NOMO-1 treated with DMSO at 0.1 percent for 48 hours (cell line): ENCODE results near the gene DSG3.

Experiments
- DNase-seq: peaks from one replicate; lab custom pipeline; 2025; ENCODE audit not compliant: unreplicated experiment; lab: John Stamatoyannopoulos, UW

The DSG3 gene

DNA sequence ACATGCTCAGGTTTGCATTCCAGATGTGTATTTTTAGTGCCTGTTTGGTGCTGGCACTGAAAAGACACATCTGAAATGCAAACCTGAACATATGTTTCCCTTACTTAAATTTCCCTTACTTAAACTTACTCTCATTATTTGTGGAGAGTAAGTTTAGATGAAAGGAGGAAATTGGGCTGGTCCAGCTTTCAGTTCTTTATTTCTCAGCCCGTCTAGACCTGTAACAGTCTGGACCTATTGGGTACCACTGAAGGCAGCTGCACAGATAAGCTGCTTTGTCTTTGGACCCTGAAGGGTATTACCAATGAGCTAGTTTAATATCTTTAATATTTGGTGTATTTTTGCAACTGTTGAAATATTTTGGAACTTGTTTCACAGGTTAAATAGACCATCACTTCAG lies 17.0 kb upstream of the DSG3 start:
- DNase-seq: no peak

DNA sequence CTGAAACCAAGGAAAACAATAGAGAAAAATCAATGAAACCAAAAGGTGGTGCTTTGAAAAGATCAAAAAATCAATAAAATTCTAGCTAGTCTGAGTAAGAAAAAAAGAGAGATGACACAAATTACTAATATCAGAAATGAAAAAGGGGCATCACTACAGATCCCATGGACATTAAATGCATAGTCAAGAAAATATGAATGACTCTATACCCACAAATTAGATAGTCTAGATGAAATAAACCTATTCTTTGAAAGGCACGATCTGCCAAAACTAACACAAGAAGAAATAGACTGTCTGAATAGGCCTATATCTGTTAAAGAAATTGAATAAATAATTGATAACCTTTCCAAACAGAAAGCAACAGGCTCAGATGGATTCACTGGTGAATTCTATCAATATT lies 15.2 kb upstream of the DSG3 start:
- no peak for DNase-seq

DNA sequence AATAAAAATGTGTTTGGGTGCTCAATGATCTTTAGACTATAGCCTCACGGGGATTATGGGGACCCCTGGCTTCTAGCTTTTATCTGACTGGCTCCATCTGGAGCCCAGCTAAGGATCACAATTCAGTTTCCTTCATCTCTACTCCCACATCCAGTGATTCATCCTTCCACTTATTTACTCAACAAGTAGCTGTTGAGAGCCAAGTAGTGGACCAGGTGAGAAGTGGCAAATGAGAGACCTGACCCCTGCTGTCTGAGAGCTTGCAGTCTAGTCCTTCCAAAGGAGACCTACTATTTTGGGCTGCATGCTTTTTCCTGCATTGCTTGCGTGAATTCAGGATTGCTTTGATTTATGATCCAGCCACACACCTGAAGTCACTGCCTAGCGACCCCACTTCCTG lies 10.7 kb upstream of the DSG3 start:
- no peak for DNase-seq

DNA sequence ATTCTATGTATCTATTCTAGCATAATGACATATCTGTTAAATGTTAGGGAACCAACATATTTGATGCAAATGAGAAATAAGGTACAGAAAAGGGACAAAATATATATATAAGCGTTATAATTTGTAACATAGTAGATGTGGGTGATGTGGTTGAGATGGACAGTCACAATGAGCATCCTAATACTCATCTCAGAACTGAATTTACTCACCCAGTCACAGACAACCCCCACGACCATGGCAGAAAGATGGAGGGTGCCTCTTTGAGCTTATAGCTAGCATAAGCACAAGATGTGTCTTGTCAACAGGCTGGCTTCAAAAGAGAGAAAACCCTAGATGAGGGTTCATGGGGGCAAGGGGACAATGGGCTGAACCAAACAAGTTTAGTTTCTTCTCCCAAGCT lies 9.1 kb upstream of the DSG3 start:
- DNase-seq: no peak

DNA sequence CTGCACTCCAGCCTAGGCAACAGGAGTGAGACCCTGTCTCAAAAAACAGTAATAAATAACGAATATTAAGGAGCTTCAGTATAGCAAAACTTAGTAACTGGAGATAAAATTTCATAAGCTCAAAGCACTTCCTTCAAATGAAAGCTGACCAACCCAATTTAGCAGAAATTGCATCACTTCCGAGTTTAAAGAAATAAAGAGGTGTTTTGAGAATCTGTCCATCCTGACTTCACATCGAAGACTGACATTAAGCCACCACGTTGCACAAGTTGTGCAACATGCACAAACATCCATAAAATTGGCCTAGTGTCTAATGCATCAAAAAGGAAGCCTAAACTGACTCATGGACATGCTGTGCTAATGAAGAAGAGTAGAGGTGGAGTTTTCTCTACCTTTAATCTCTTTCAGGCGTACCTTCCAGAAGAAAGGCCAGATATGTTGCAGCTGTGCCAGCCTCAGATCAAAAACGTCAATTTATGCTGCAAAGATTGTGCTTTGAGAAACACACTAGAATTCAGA lies 7.7 kb upstream of the DSG3 start:
- peak; percentile 71 for DNase-seq

DNA sequence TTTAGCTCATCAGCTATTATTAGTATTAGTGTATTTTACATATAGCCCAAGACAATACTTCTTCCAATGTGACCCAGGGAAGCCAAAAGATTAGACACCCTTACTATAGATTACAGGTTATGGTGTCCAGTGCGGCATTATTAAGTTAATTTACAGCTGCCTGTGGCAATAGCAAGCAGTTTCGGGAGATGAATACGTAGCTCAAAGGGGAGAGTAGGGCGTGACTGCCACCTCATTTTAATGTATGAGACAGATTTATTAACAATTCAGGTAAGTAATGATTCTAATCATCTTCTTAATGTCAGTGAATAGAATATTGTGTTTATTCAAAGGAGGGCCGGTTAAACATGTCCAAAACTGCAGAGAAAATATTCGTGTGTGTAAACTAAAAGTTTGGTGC lies 6.8 kb upstream of the DSG3 start:
- DNase-seq: no peak

DNA sequence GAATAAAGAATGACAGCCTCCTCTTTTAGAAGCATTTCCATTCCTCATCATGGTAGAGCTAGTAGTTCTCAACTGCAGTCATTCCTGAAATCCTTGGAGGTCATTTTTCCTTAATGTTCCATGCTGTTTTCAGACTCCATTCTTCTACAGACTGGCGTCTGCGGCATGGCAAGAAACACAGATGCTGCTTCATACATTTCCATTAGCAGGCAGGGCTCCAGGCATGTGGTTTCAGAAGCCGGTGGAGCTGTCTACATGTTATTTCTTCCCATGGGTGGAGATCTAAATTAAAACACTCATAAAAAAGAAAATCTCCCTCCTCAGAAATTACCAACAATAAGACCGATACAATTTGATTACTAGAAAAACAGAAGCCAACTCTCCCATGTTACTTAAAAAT lies 6.0 kb upstream of the DSG3 start:
- DNase-seq: no peak

DNA sequence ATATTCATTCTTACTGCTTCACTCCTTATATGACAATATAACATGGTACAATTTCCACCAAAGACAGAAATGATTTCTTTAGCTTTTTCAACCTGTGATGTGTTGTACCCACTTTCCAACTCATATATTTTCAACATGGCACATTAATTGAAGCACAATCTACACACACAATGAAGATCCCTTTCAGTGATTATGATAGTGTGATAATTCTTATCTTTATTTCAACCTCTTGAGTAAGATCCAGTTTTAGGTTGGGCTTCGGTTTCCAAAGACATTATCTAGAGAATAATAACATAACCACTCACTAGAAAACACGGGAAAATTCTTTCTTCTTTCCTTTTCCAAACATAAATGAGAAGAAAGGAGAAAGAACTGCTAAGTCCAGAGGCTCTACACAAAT lies 3.4 kb upstream of the DSG3 start:
- no peak for DNase-seq

DNA sequence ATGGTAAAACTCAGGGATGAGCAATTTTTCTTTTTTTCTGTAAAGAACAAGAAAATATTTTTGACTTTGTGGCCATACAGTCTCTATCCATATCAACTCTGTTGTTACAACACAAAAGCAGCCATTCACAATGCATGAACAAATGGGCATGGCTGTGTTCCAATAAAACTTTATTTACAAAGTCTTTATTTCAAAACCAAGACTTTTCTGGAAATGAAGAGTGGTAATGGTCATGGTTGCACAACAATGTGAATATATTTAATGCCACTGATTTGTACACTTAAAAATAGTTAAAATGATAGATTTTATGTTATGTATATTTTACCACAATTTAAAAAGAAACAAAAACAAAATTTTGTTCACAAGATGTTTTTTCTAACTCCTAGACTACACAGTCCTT lies 1.6 kb upstream of the DSG3 start:
- DNase-seq: no peak

DNA sequence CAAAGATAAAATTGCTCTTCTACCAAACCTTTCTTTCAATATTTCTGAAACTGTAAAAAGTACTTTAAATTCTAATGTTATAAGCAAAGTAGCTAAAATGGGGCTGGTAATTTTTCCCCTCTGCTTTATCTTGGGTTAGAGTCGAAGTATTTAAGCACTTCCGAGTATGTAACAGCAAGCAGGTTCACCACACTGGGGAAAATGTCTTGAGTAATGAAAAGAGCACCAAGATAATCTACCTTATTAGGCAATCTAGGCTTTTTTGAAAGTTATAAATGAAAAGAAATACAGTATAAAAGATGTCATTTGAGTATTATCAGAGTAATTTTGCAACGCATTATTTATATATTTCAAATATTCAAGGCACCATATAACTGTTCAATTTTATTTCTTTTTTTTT lies 687 bp upstream of the DSG3 start:
- DNase-seq: no peak

DNA sequence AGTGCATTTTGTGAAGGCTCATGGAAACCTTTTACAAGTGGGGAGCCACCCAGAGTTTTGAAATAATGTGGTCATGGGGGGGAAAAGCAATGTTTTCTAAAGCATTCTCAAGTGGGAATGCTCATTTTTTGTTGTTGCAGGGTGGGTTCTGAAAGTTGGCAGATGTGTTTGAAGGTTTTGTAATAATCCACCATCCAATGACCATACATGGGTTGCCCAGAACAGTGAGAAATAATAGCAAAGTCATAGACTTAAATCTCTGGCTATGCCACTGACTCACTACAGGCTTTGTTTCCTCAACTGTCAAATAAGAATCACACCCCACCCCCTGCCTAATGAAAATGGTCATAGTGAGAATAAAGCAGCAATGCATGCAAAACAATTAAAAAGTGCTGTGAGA lies 2.9 kb downstream of the DSG3 start:
- DNase-seq: no peak

DNA sequence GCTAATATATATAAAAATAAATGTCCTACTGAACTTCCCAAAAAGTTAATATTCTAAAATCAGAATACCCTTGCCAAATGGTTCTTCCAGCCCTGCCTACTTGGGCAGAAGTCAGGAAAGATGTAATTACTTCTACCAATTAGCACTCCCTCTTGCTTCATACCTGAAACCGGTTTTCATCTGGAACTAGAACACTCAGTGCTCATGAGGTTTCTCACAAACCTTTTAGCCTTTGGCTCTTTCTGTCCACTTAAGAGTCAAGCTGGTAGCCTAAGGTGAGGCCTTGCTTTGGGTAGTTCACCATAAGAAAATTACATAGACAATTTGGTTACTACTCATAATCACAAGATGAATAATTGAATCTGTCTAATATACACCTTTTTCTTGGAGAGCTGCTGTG lies 4.1 kb downstream of the DSG3 start:
- DNase-seq: no peak

DNA sequence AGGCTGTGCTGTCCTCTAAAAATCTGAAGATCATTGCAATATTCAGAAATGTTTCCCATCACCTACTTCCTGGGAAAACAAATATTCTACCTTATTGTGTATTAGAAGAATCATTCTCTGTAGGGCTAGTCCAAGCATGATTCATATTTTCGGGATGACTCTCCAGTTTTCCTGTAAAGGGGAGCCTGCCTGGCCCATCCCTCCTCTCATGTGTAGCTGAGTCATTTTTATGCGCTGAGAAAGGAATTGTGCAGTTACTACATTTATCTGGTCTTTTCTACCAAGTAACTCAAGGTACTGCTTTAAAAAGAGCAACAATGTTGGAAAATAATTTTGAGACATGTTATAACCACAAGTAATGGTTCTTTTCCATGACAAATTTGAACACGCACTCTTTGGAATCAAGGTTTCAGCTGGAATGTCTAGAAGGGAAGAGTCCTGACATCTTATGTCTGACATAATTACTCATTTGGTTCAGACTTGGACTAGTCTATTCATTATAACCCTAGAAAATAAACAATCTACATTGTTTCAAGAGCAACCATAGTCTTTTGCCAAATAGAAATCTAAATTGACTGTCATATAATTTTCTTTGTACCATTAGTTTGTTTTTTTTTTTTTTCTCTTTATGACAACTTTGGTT lies 6.6 kb downstream of the DSG3 start:
- no peak for DNase-seq

DNA sequence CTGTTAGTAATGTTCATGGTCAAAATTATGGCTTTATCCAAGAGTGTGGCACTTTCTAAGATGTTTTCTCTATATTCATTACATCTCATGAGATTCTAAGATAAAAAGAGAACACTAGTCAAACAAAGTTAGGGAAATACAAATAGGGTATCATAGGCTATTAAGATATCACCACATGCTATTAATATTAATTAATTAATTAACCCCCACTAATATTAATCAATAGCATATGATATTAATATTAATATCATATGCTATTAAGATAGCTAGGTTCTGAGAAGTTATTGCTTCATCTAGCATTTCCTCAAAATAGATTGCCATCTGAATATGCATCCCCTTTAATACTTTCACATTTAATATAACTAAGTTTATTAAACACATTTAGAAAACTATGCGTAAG lies 22.1 kb downstream of the DSG3 start:
- DNase-seq: no peak

DNA sequence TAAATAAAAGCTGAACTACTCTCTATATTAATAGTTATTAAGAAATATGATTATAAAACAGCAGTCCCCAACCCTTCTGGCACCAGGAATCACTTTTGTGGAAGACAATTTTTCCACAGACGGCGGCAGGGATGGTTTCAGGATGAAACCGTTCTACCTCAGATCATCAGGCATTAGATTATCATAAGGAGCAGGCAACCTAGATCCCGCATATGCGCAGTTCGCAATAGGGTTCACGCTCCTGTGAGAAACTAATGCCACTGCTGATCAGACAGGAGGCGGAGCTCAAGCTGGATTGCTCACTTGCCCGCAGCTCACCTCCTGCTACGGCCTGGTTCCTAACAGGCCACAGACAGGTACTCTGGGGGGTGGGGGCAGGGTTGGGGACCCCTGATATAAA lies 31.1 kb downstream of the DSG3 start:
- no peak for DNase-seq

DNA sequence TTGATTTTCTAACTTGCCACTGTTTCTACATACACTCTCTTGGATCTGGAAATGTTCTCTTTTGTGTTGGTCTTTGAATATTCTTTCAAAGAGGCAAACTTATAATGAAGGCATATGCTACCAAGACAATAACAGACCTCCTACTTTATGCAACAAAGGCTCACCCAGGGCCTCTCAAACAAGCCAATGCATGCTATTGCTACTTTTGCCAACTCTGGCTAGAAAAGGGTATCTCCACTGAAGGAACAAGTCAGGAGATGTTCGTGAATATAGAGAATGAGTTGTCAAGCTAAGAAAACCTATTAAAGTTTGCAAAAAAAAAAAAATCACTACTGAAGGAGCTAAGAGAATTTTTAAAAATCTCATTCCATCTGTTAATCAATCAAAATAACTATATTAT lies 34.5 kb downstream of the DSG3 start:
- DNase-seq: no peak

DNA sequence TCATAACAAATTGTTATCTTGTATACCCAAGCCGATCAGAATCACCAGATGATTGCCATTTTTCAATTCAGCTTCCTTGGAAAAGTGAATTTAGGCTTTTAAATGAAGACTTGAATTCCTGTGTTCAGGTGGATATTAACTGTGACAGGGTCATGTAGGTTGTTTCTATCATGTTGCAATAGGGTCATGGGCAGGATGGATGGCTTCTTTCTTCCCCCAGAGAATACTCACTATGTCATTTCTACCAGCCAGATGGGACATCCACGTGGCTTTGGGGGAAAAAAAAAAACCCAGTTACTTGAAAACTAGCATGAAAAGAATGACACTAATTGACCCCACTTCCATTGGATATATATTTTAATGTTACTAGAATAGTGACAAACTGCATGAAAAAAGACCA lies 35.9 kb downstream of the DSG3 start:
- no peak for DNase-seq

DNA sequence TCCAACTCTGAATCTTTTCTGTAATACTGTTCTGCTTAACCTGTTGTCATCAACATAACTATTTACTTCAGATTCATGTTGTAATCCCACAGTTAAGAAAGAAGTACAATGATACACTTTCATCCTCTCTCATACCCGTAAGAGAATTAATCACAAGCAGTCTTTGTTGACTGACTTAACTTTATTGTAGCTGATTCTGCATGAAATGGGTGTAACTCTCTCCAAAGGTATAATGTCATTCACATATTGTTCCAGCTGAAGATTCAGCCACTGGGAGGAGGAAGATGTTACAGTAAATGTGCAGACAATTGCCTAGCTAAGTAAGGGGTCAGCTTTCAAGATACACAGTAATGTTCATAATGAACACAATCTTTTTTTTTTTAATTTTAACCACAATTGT lies 36.9 kb downstream of the DSG3 start:
- no peak for DNase-seq

DNA sequence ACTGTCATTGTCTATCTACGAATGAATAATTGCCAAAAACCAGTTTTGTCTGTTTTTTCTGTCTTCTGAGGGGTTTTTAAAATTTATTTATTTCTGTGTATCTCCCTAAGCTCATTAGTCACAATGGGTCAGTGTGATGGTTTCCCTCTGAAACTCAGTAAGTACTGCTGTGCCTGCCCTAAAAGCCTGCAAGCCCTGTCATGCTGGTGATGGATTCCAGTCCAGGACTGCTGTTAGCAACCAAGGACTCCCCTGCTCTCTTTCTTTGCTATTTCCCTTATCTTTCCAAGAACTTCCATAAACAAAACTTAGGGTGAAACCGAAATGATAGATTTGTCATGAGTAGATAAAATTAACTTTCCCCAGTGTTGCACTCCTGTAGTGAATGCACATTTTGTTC lies 38.6 kb downstream of the DSG3 start:
- DNase-seq: no peak

DNA sequence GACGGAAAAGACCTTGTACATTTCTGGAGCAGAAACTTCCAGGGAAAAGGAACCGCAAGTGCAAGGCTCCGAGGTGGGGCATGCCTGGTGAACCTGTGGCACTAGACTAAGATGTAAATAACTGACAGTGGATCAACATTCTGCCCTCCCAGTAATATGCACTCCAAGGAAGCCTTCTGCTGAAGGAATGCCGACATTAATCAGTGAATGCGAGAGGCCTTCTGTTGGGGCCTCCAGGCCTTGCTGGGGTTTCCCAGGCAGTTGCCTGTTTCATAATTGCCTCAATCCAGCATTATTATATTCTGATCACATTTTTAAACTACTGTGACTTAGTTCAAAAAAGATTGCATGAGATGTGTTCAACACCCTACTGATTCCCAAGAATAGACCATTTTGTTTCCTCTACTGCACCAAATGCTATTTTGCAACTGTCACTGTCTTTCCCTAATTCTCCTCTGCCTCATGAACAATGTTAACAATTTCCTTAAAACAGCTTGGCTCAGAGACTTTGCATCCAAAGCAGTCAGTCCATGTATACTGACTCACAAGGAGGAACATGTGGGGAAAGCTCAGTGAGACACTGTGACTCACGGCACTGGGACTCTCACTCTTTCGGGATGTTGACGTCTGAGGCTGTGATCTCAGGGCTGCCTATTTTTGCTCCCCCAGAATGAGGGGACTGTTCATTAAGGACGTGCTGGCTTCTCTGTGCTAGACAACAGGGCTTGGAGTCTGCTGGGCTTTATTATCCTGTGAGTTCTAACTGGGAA lies 39.9 kb downstream of the DSG3 start:
- DNase-seq: no peak

DNA sequence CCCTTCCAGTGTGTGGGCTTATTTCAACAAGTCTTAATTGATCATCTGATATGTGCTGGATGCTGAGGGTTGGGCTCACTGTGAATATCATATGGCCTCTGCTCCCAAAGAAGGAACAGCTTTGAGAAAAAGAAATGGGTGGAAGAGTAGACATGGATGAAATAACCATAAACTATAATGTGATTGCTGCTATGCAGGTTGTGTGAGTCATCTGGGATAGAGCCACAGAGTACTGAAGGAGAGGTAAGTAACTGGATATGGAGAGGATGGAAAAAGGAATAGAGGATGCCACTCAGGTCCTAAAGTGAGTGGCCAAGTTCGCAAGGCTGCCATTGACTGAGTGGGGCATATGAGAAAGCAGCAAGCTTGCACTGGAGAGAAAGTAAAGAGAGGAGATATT lies 41.8 kb downstream of the DSG3 start:
- no peak for DNase-seq

DNA sequence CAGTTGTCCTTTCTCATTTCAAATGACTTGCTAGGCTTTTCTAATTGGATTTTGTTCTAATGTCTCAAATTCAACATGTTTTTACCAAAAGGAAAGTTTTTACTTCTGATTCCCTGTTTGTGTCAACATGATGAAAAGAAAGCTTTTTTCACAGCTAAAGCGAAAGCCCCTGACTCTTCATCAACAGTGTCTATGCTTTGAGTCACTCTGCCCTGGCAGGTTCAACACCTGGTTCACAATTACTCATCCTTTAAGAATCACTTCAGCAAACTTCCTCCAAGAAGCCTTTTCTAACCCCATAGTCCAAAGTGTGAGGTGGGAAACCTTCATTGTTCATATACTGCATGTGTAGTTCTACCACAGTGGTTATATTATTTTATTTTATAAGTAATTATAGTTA lies 42.8 kb downstream of the DSG3 start:
- no peak for DNase-seq

DNA sequence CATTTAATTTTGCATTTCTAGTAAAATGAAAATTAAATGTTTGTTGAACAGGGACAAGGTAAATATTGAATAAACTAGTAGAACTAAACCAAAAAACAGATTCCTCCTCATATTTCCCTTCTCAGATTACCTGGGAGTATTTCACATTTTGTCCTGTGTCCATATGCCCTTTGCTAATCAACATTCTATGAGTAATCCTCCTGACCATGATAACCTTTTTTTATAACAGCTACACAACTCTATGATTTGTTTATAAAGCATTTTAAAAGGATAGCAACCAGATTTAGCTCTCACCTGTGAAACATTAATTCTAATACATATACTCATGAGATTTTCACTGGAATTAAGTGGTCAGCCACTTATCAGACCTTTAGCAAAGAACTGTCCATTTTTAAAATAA lies 43.3 kb downstream of the DSG3 start:
- no peak for DNase-seq
